Measurements from ENCODE around the gene SYNRG. TPM values are rescaled to one million over a fixed set of nuclear protein-coding genes. Genes with fewer than 3 reads are reported as not detected.

The SYNRG gene
- polyA plus RNA-seq, 1 of the 3 experiments (the other 2 are of a cell fraction), result 8.9 TPM

GRCh38 chr17:37538981-37539659, 70.1 kb downstream of the SYNRG start:
- no peak for DNase-seq
- Histone ChIP-seq H3K9me3 (no peaks in the 10 kb centered on the region), H3K27ac (ENCODE audit: low read depth in 2 of 2, low read length in 1 of 2) (no peak overlapping the region), H3K9ac (no peak overlapping the region), H3K79me2 (ENCODE audit: insufficient read depth) (peaks cover 5% of the 10 kb centered on the region; the same call in 1 of the 2 replicates), H3F3A (replicated peaks; ENCODE audit: insufficient read depth) (no peaks in the 10 kb centered on the region), H3K4me2 (no peak overlapping the region), H3K4me1 (ENCODE audit: control insufficient read depth in 1 of 2, insufficient read depth in 2 of 2, low read depth in 1 of 2, low read length in 1 of 2) (no peaks in the 10 kb centered on the region), H3K4me3 (ENCODE audit: low read depth in 2 of 2, low read length in 1 of 2) (no peak overlapping the region), H3K27me3 (ENCODE audit: insufficient read depth) (no peaks in the 10 kb centered on the region), H3K36me3 (replicated peaks in 1 of 2; ENCODE audit: control insufficient read depth in 1 of 2, insufficient read depth in 2 of 2, low read length in 1 of 2) (peaks cover 78 to 81% of the 10 kb centered on the region in 2 experiments), H2AFZ (ENCODE audit: low read depth) (no peak overlapping the region), H3K9me2 (no peaks in the 10 kb centered on the region), H4K20me1 (ENCODE audit: insufficient read depth) (no peaks in the 10 kb centered on the region)
- ChIA-PET CTCF (interaction anchor here (0.7 to 1.6 kb wide), 3 partner anchors 12 to 277 kb away, joined by 3 to 7 read pairs (median 3); no protein-coding TSS in a partner anchor), POLR2A (no interaction called here)
- TF ChIP-seq RXRA (IDR thresholded peaks at IDR 0.05; ENCODE audit: borderline replicate concordance, low read depth), result no peak
- TF ChIP-seq PBX3 (IDR thresholded peaks at IDR 0.05), result no peak
- TF ChIP-seq CHD2 (IDR thresholded peaks at IDR 0.05; ENCODE audit: low read length, partially characterized antibody), result no peak
- TF ChIP-seq RCOR1 (IDR thresholded peaks at IDR 0.05; ENCODE audit: low read length), result no peak
- no peak for TF ChIP-seq RAD21 (IDR thresholded peaks at IDR 0.05; ENCODE audit: low read length)
- no peak for TF ChIP-seq GATA2 (CRISPR knock-in tag; IDR thresholded peaks at IDR 0.05)
- TF ChIP-seq EP300 (IDR thresholded peaks at IDR 0.05; ENCODE audit: borderline replicate concordance in 1 of 2, low read depth in 1 of 2, low read length in 1 of 2), result no peak
- no peak for TF ChIP-seq RFX5 (IDR thresholded peaks at IDR 0.05; ENCODE audit: low read length)
- no peak for TF ChIP-seq MXI1 (IDR thresholded peaks at IDR 0.05; ENCODE audit: low read depth, low read length)
- TF ChIP-seq YY1 (IDR thresholded peaks at IDR 0.05; ENCODE audit: low read depth), result no peak
- TF ChIP-seq NFIC (IDR thresholded peaks at IDR 0.05; ENCODE audit: borderline replicate concordance), result no peak
- TF ChIP-seq SIN3A (IDR thresholded peaks at IDR 0.05; ENCODE audit: borderline replicate concordance, low read depth, low read length), result no peak
- TF ChIP-seq SMC3 (IDR thresholded peaks at IDR 0.05; ENCODE audit: low read depth, low read length), result no peak
- WGBS (ENCODE audit: low lambda C conversion rate), result over 99% methylated on average over 8 of the region's 8 CpGs

- no peaks in the 10 kb centered on the region for H3F3A ChIP-seq (replicated peaks; ENCODE audit: insufficient read depth)
- H3K9ac ChIP-seq, result no peak overlapping the region
- H3K9me3 ChIP-seq, result no peaks in the 10 kb centered on the region
- no peaks in the 10 kb centered on the region for H4K20me1 ChIP-seq (ENCODE audit: insufficient read depth)
- H3K4me3 ChIP-seq (ENCODE audit: low read depth in 2 of 2, low read length in 1 of 2), result no peak overlapping the region
- H3K27ac ChIP-seq (ENCODE audit: low read depth in 2 of 2, low read length in 1 of 2), result no peak overlapping the region
- peaks cover 63 to 75% of the 10 kb centered on the region in 2 experiments for H3K36me3 ChIP-seq (replicated peaks in 1 of 2; ENCODE audit: control insufficient read depth in 1 of 2, insufficient read depth in 2 of 2, low read length in 1 of 2)
- H2AFZ ChIP-seq (ENCODE audit: low read depth), result no peak overlapping the region
- no peaks in the 10 kb centered on the region for H3K27me3 ChIP-seq (ENCODE audit: insufficient read depth)
- CTCF ChIA-PET, result interaction anchor here (1.1 to 4.0 kb wide), 5 partner anchors 8 to 46 kb away, joined by 3 to 22 read pairs (median 4); partner anchors contain the start of gene DUSP14
- H3K4me1 ChIP-seq (ENCODE audit: control insufficient read depth in 1 of 2, insufficient read depth in 2 of 2, low read depth in 1 of 2, low read length in 1 of 2), result no peaks in the 10 kb centered on the region
- no peaks in the 10 kb centered on the region for H3K9me2 ChIP-seq
- POLR2A ChIA-PET, result no interaction called here
- H3K4me2 ChIP-seq, result no peak overlapping the region
- no peak for DNase-seq
- 99% methylated on average over 5 of the region's 5 CpGs for WGBS (ENCODE audit: low lambda C conversion rate)
- no peaks in the 10 kb centered on the region for H3K79me2 ChIP-seq (ENCODE audit: insufficient read depth)
- TF ChIP-seq MEF2A (IDR thresholded peaks at IDR 0.05; ENCODE audit: borderline replicate concordance, low read depth) (no peak), RXRA (IDR thresholded peaks at IDR 0.05; ENCODE audit: borderline replicate concordance, low read depth) (no peak), CHD2 (IDR thresholded peaks at IDR 0.05; ENCODE audit: low read length, partially characterized antibody) (no peak), RFX5 (IDR thresholded peaks at IDR 0.05; ENCODE audit: low read length) (no peak), TCF12 (IDR thresholded peaks at IDR 0.05) (no peak), MXI1 (IDR thresholded peaks at IDR 0.05; ENCODE audit: low read depth, low read length) (no peak), EP300 (IDR thresholded peaks at IDR 0.05; ENCODE audit: borderline replicate concordance in 1 of 2, low read depth in 1 of 2, low read length in 1 of 2) (no peak), USF2 (IDR thresholded peaks at IDR 0.05; ENCODE audit: borderline replicate concordance, low read depth, low read length) (no peak), POLR2AphosphoS5 (IDR thresholded peaks at IDR 0.05; ENCODE audit: low read depth, low read length) (no peak), RAD21 (IDR thresholded peaks at IDR 0.05; ENCODE audit: low read length) (no peak), SMC3 (IDR thresholded peaks at IDR 0.05; ENCODE audit: low read depth, low read length) (no peak), NRF1 (IDR thresholded peaks at IDR 0.05; ENCODE audit: low read depth, low read length) (no peak), ELF1 (IDR thresholded peaks at IDR 0.05) (no peak), IRF3 (IDR thresholded peaks at IDR 0.05; ENCODE audit: low read depth, low read length) (no peak), GABPA (IDR thresholded peaks at IDR 0.05; ENCODE audit: low read depth) (no peak), TEAD4 (IDR thresholded peaks at IDR 0.05; ENCODE audit: borderline replicate concordance, insufficient read depth) (no peak), GATA2 (CRISPR knock-in tag; IDR thresholded peaks at IDR 0.05) (no peak)
- TF ChIP-seq, protein P1, sequence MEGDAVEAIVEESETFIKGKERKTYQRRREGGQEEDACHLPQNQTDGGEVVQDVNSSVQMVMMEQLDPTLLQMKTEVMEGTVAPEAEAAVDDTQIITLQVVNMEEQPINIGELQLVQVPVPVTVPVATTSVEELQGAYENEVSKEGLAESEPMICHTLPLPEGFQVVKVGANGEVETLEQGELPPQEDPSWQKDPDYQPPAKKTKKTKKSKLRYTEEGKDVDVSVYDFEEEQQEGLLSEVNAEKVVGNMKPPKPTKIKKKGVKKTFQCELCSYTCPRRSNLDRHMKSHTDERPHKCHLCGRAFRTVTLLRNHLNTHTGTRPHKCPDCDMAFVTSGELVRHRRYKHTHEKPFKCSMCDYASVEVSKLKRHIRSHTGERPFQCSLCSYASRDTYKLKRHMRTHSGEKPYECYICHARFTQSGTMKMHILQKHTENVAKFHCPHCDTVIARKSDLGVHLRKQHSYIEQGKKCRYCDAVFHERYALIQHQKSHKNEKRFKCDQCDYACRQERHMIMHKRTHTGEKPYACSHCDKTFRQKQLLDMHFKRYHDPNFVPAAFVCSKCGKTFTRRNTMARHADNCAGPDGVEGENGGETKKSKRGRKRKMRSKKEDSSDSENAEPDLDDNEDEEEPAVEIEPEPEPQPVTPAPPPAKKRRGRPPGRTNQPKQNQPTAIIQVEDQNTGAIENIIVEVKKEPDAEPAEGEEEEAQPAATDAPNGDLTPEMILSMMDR (IDR thresholded peaks at IDR 0.05), result no peak
Observed at GRCh38 chr17:37535906-37536305, 73.3 kb downstream of the SYNRG start.

Data from SK-N-SH (cell line).